ENCODE data around the gene CAVIN2. TPM values are rescaled to one million over a fixed set of nuclear protein-coding genes. Genes with fewer than 3 reads are reported as not detected.

Gene CAVIN2
- total RNA-seq, 1 donor from 2014 or later = not detected

DNA sequence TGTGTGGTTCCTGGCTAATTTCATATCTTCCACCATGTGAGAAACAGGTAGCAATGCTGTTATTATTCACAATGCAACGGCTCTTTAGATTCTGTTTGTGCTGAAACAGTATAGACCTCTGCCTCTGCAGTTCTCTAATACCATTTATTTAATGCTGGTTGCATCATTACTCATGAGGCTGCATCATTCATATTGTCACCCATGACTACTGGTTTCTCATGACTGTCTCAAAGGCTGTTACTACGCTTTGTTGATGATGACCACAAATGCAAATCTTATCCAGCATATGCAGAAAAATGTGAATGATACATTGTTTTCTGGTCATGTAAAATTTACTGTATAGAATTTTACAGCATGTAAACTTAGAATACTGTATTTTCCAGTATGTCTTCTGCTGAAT, 22.5 kb downstream of the CAVIN2 start:
- no peak for TF ChIP-seq CTCF (IDR thresholded peaks at IDR 0.05; ENCODE audit: partially characterized antibody, unreplicated experiment)
- H3K4me3 Mint-ChIP-seq (ENCODE audit: unreplicated experiment) = no peak overlapping the region
- H3K27ac Mint-ChIP-seq (ENCODE audit: unreplicated experiment) = no peak overlapping the region
- no peaks in the 10 kb centered on the region for H3K27me3 Mint-ChIP-seq (ENCODE audit: unreplicated experiment)
- H3K4me1 Mint-ChIP-seq (ENCODE audit: low read depth, unreplicated experiment) = no peaks in the 10 kb centered on the region
- no peaks in the 10 kb centered on the region for H3K36me3 Mint-ChIP-seq (ENCODE audit: unreplicated experiment)
- no peaks in the 10 kb centered on the region for H3K9me3 Mint-ChIP-seq (ENCODE audit: unreplicated experiment)
- no peak for DNase-seq

GRCh38 chr2:191821078-191821477, 25.8 kb downstream of the CAVIN2 start:
- H3K27ac Mint-ChIP-seq (ENCODE audit: unreplicated experiment) = no peak overlapping the region
- no peak for DNase-seq
- no peaks in the 10 kb centered on the region for H3K4me1 Mint-ChIP-seq (ENCODE audit: low read depth, unreplicated experiment)
- H3K36me3 Mint-ChIP-seq (ENCODE audit: unreplicated experiment) = no peaks in the 10 kb centered on the region
- H3K4me3 Mint-ChIP-seq (ENCODE audit: unreplicated experiment) = no peak overlapping the region
- H3K27me3 Mint-ChIP-seq (ENCODE audit: unreplicated experiment) = no peaks in the 10 kb centered on the region
- TF ChIP-seq CTCF (IDR thresholded peaks at IDR 0.05; ENCODE audit: partially characterized antibody, unreplicated experiment) = no peak
- no peaks in the 10 kb centered on the region for H3K9me3 Mint-ChIP-seq (ENCODE audit: unreplicated experiment)

- DNase-seq = no peak
- Mint-ChIP-seq H3K4me3 (ENCODE audit: unreplicated experiment) (no peak overlapping the region), H3K36me3 (ENCODE audit: unreplicated experiment) (no peaks in the 10 kb centered on the region), H3K27ac (ENCODE audit: unreplicated experiment) (no peak overlapping the region), H3K4me1 (ENCODE audit: low read depth, unreplicated experiment) (peaks cover 7% of the 10 kb centered on the region), H3K9me3 (ENCODE audit: unreplicated experiment) (no peaks in the 10 kb centered on the region), H3K27me3 (ENCODE audit: unreplicated experiment) (no peaks in the 10 kb centered on the region)
- no peak for TF ChIP-seq CTCF (IDR thresholded peaks at IDR 0.05; ENCODE audit: partially characterized antibody, unreplicated experiment)
Observed at GRCh38 chr2:191818725-191819350, 28.1 kb downstream of the CAVIN2 start.

- TF ChIP-seq CTCF (IDR thresholded peaks at IDR 0.05; ENCODE audit: partially characterized antibody, unreplicated experiment) = no peak
- DNase-seq = no peak
- Mint-ChIP-seq H3K27ac (ENCODE audit: unreplicated experiment) (no peak overlapping the region), H3K9me3 (ENCODE audit: unreplicated experiment) (no peaks in the 10 kb centered on the region), H3K27me3 (ENCODE audit: unreplicated experiment) (no peaks in the 10 kb centered on the region), H3K4me3 (ENCODE audit: unreplicated experiment) (no peak overlapping the region), H3K4me1 (ENCODE audit: low read depth, unreplicated experiment) (peaks cover 9% of the 10 kb centered on the region), H3K36me3 (ENCODE audit: unreplicated experiment) (no peaks in the 10 kb centered on the region)
Observed at GRCh38 chr2:191818133-191818532, 28.8 kb downstream of the CAVIN2 start.

DNA sequence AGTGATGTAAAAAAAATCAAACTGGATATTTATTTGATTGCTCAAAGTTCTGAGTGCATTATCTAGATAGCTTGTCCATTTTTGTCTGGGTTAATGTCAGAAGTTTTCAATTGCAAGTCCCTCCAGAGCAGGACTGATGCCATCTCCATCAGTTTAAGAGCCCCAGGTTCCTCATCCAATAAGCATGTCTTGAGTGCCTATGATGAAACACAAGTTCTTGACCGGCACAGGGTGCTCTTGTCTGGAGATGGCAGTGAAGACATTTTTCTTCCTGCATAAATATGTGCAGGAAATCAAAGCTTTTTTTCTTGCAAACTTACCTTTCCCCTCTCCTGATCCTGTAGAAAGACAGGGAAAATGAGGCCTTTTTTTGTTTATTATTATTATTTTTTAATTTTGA, 31.9 kb downstream of the CAVIN2 start:
- Mint-ChIP-seq H3K4me3 (ENCODE audit: unreplicated experiment) (no peak overlapping the region), H3K4me1 (ENCODE audit: low read depth, unreplicated experiment) (peaks cover 13% of the 10 kb centered on the region), H3K27ac (ENCODE audit: unreplicated experiment) (no peak overlapping the region), H3K36me3 (ENCODE audit: unreplicated experiment) (no peaks in the 10 kb centered on the region), H3K27me3 (ENCODE audit: unreplicated experiment) (no peaks in the 10 kb centered on the region), H3K9me3 (ENCODE audit: unreplicated experiment) (no peaks in the 10 kb centered on the region)
- no peak for DNase-seq
- TF ChIP-seq CTCF (IDR thresholded peaks at IDR 0.05; ENCODE audit: partially characterized antibody, unreplicated experiment) = no peak

All from glutamatergic neuron (in vitro differentiated cells).